KMS-11 (cell line): ENCODE measurements around the gene SHPK.

Source experiments
- H2AFZ ChIP-seq: fragments of 200-600 bp; sonication (generic); 2 replicates; pipeline ENCODE4 v1.6.1; 2016; ENCODE audit warnings: antibody characterized with exemption, mixed run types, low read depth
- H3K27ac ChIP-seq: fragments of 200-600 bp; sonication (generic); 2 replicates; pipeline ENCODE4 v1.6.1; 2016; ENCODE audit warnings: mild to moderate bottlenecking, mixed run types
- H3K27me3 ChIP-seq: fragments of 200-600 bp; sonication (generic); 2 replicates; pipeline ENCODE4 v1.6.1; 2017; ENCODE audit warnings: mild to moderate bottlenecking, low read depth, mixed run types, moderate library complexity; ENCODE audit not compliant: insufficient read depth
- H3K36me3 ChIP-seq: fragments of 200-600 bp; sonication (generic); 2 replicates; pipeline ENCODE4 v1.6.1; 2017; ENCODE audit warnings: mild to moderate bottlenecking, mixed run types; ENCODE audit not compliant: insufficient read depth
- H3K4me1 ChIP-seq: fragments of 200-600 bp; sonication (generic); 2 replicates; pipeline ENCODE4 v1.6.1; 2016; ENCODE audit warnings: mild to moderate bottlenecking, low read depth, mixed run types; ENCODE audit not compliant: poor library complexity, severe bottlenecking
- H3K4me2 ChIP-seq: fragments of 200-600 bp; sonication (generic); 2 replicates; pipeline ENCODE4 v1.7.0; 2016; ENCODE audit warnings: mild to moderate bottlenecking, mixed run types
- H3K4me3 ChIP-seq: fragments of 200-600 bp; sonication (generic); IDR thresholded peaks from 2 replicates; pipeline ENCODE4 v1.6.1; 2017; ENCODE audit warnings: low read depth, low read length, mixed read lengths; ENCODE audit not compliant: insufficient read depth
- H3K79me2 ChIP-seq: fragments of 200-600 bp; sonication (generic); 2 replicates; pipeline ENCODE4 v1.6.1; 2016; ENCODE audit warnings: low read depth, mixed run types; ENCODE audit not compliant: insufficient read depth
- H3K9ac ChIP-seq: fragments of 200-600 bp; sonication (generic); 2 replicates; pipeline ENCODE4 v1.6.1; 2016; ENCODE audit warnings: mild to moderate bottlenecking, mixed run types
- H4K20me1 ChIP-seq: fragments of 200-600 bp; sonication (generic); 2 replicates; pipeline ENCODE4 v1.6.1; 2016; ENCODE audit warnings: mild to moderate bottlenecking, mixed run types; ENCODE audit not compliant: insufficient read depth
- TF ChIP-seq, protein P1 (sequence below): fragments of 200-600 bp; sonication (generic); conservative IDR thresholded peaks from 2 replicates; pipeline ENCODE4 v1.6.1; 2017; ENCODE audit warnings: low read depth, mild to moderate bottlenecking, antibody characterized with exemption, low read length, moderate library complexity, mixed read lengths

SHPK gene

GRCh38 chr17:3590231-3590630, 45.8 kb downstream of the SHPK start:
- TF ChIP-seq, protein P1, sequence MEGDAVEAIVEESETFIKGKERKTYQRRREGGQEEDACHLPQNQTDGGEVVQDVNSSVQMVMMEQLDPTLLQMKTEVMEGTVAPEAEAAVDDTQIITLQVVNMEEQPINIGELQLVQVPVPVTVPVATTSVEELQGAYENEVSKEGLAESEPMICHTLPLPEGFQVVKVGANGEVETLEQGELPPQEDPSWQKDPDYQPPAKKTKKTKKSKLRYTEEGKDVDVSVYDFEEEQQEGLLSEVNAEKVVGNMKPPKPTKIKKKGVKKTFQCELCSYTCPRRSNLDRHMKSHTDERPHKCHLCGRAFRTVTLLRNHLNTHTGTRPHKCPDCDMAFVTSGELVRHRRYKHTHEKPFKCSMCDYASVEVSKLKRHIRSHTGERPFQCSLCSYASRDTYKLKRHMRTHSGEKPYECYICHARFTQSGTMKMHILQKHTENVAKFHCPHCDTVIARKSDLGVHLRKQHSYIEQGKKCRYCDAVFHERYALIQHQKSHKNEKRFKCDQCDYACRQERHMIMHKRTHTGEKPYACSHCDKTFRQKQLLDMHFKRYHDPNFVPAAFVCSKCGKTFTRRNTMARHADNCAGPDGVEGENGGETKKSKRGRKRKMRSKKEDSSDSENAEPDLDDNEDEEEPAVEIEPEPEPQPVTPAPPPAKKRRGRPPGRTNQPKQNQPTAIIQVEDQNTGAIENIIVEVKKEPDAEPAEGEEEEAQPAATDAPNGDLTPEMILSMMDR: no peak
- no peak overlapping the region for H2AFZ ChIP-seq
- H4K20me1 ChIP-seq: no peaks in the 10 kb centered on the region
- no peaks in the 10 kb centered on the region for H3K36me3 ChIP-seq
- no peak overlapping the region for H3K27ac ChIP-seq
- no peaks in the 10 kb centered on the region for H3K27me3 ChIP-seq
- H3K4me2 ChIP-seq: no peak overlapping the region
- no peak overlapping the region for H3K4me3 ChIP-seq
- no peaks in the 10 kb centered on the region for H3K79me2 ChIP-seq
- no peak overlapping the region for H3K9ac ChIP-seq
- no peaks in the 10 kb centered on the region for H3K4me1 ChIP-seq

DNA sequence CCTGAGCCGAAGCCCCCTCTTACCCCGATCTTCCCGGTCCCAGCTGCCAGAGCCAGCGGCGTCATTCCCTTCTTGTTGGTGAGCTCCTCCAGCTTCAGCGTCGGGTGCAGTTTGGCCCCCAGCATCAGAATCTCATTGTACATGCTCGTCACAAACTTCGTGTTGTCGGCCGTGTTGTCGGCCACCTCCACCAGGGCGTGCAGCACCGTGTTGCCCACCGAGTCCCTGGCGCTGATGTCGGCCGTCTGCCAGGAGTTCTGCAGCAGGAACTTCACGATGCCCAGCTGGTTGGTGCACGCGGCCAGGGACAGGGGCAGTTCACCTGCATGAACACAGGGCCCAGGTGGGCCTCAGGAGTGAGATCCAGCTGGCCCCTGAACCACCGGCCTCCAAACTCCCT, 46.3 kb downstream of the SHPK start:
- H3K4me2 ChIP-seq: no peak overlapping the region
- no peaks in the 10 kb centered on the region for H3K4me1 ChIP-seq
- no peak overlapping the region for H3K4me3 ChIP-seq
- no peak overlapping the region for H2AFZ ChIP-seq
- TF ChIP-seq, protein P1: no peak
- no peaks in the 10 kb centered on the region for H3K27me3 ChIP-seq
- H3K9ac ChIP-seq: no peak overlapping the region
- no peaks in the 10 kb centered on the region for H3K79me2 ChIP-seq
- H3K36me3 ChIP-seq: no peaks in the 10 kb centered on the region
- no peak overlapping the region for H3K27ac ChIP-seq
- no peaks in the 10 kb centered on the region for H4K20me1 ChIP-seq

GRCh38 chr17:3585826-3586225, 50.2 kb downstream of the SHPK start:
- H3K4me1 ChIP-seq: no peaks in the 10 kb centered on the region
- no peak overlapping the region for H3K9ac ChIP-seq
- no peaks in the 10 kb centered on the region for H3K36me3 ChIP-seq
- H3K4me2 ChIP-seq: no peak overlapping the region
- no peaks in the 10 kb centered on the region for H4K20me1 ChIP-seq
- no peak overlapping the region for H3K4me3 ChIP-seq
- TF ChIP-seq, protein P1: no peak
- H2AFZ ChIP-seq: no peak overlapping the region
- no peak overlapping the region for H3K27ac ChIP-seq
- no peaks in the 10 kb centered on the region for H3K79me2 ChIP-seq
- no peaks in the 10 kb centered on the region for H3K27me3 ChIP-seq

DNA sequence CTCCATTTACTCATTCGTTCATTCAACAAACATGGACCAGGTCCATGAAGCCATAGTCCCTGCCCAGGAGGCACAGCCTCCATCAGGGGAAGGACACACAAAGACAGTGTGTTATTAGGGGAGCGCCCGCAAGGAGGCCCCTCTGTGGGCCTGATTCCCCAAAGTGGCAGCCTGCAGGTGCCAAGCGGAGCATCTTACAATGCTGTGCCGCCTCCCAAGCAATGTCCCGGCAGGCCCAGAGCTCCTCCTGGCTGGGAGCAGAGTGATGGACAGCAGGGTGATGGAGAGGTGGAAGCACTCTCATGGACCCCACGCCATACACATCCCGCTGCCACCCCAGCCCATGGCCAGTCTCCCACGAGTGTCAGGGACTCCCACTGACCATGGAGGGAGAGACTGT, 52.6 kb downstream of the SHPK start:
- TF ChIP-seq, protein P1: no peak
- Histone ChIP-seq H4K20me1 (no peaks in the 10 kb centered on the region), H3K4me2 (no peak overlapping the region), H3K27me3 (no peaks in the 10 kb centered on the region), H3K27ac (no peak overlapping the region), H2AFZ (no peak overlapping the region), H3K36me3 (no peaks in the 10 kb centered on the region), H3K4me1 (no peaks in the 10 kb centered on the region), H3K4me3 (no peak overlapping the region), H3K9ac (no peak overlapping the region), H3K79me2 (no peaks in the 10 kb centered on the region)
